ENCODE measurements around the gene MSL1.

The MSL1 gene

GRCh38 chr17:40121181-40122135 lies at the start of gene MSL1:
Gene MSL1, plus strand, starts transcription at chr17:40121971. Its CDS starts 642 bp downstream, at chr17:40122613.
- DNase-seq (ENCODE audit: low read depth in 3 of 3, low spot score in 1 of 3) = peak; percentile 69 to 81 (median 71)

- DNase-seq (ENCODE audit: low read depth in 3 of 3, low spot score in 1 of 3) = no peak
These were observed 49.6 kb upstream of the MSL1 start for GRCh38 chr17:40072040-40072734.

GRCh38 chr17:40072735-40073346 lies 48.9 kb upstream of the MSL1 start:
- DNase-seq (ENCODE audit: low read depth in 3 of 3, low spot score in 1 of 3) = no peak

GRCh38 chr17:40073454-40074174 lies 48.2 kb upstream of the MSL1 start:
- DNase-seq (ENCODE audit: low read depth in 3 of 3, low spot score in 1 of 3) = no peak

GRCh38 chr17:40074175-40074512 lies 47.6 kb upstream of the MSL1 start:
- DNase-seq (ENCODE audit: low read depth in 3 of 3, low spot score in 1 of 3) = no peak

GRCh38 chr17:40074871-40075200 lies 46.9 kb upstream of the MSL1 start:
- no peak for DNase-seq (ENCODE audit: low read depth in 3 of 3, low spot score in 1 of 3)

GRCh38 chr17:40075201-40075941 lies 46.4 kb upstream of the MSL1 start:
- DNase-seq (ENCODE audit: low read depth in 3 of 3, low spot score in 1 of 3) = peak in 2 of 3 donors; percentile 51 to 52

GRCh38 chr17:40075942-40076498 lies 45.8 kb upstream of the MSL1 start:
- no peak for DNase-seq (ENCODE audit: low read depth in 3 of 3, low spot score in 1 of 3)

GRCh38 chr17:40076591-40076990 lies 45.2 kb upstream of the MSL1 start:
- DNase-seq (ENCODE audit: low read depth in 3 of 3, low spot score in 1 of 3) = no peak

GRCh38 chr17:40079545-40079944 lies 42.2 kb upstream of the MSL1 start:
- DNase-seq (ENCODE audit: low read depth in 3 of 3, low spot score in 1 of 3) = no peak

- DNase-seq (ENCODE audit: low read depth in 3 of 3, low spot score in 1 of 3) = no peak
These were observed 37.3 kb upstream of the MSL1 start for GRCh38 chr17:40084477-40084876.

GRCh38 chr17:40086150-40087044 lies 35.4 kb upstream of the MSL1 start:
- DNase-seq (ENCODE audit: low read depth in 3 of 3, low spot score in 1 of 3) = peak in 1 of 3 donors; percentile 58

- no peak for DNase-seq (ENCODE audit: low read depth in 3 of 3, low spot score in 1 of 3)
These were observed 34.5 kb upstream of the MSL1 start for GRCh38 chr17:40087049-40087794.

GRCh38 chr17:40087903-40088718 lies 33.7 kb upstream of the MSL1 start:
- DNase-seq (ENCODE audit: low read depth in 3 of 3, low spot score in 1 of 3) = no peak

- no peak for DNase-seq (ENCODE audit: low read depth in 3 of 3, low spot score in 1 of 3)
These were observed 32.5 kb upstream of the MSL1 start for GRCh38 chr17:40089077-40089895.

- DNase-seq (ENCODE audit: low read depth in 3 of 3, low spot score in 1 of 3) = no peak
These were observed 31.3 kb upstream of the MSL1 start for GRCh38 chr17:40090237-40091119.
